HG03378 (cell line): ENCODE measurements around the gene FAM114A1.

Experiments used
- ATAC-seq: cut with Tn5 transposase; IDR thresholded peaks from one replicate; pipeline ENCODE4 v1.9.1; 2021; ENCODE audit warnings: mild to moderate bottlenecking, moderate library complexity; ENCODE audit not compliant: unreplicated experiment

The FAM114A1 gene

DNA sequence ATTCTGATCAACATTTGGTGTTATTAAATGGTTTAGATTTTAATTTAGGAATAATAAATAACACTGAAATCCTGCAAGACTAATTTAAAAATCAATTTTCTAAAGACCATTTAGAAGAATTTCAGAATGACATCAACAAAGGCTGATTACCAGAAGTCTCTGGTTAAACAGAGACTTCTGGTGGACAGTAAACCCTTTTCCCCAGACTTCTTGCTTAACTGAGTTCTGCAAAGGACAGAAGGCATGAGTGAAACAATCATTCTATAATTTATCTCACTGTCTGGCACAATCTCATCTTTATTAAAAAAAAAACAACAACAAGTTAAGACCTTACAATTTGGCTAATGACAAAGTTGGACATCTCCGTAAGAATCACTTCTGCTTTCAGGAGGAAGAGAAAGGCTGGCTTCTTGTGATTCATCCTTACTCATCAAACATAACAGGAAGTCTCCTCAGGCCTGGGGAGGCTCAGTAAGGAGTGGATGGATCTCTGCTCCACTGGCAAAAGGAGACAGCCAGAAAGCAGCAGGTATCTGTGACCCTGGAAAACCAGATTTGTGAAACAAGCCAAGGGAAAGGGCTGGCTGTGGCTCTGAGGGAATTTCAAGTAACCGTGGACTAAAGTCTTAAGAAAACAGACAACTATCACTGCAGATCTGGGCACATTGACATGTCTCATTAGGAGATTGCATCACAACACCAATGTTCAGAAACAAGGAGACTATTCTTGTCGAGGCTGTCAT is 10.1 kb upstream of the FAM114A1 start:
- peak; percentile 61 for ATAC-seq

DNA sequence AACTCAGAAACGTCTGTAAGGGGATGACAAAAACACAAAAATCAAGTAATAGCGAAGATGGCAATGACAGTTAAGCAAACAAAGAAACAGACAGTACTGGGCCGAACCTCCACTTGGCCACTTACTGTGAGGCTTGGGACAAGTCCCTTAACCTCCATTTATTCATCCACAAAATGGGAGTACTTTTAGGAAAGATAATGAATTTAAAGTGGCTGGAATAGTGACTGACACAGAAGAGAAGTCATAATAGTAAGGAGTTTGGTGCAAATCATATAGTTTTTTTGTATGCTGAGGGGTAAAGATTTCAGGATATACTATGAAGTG is 9.5 kb upstream of the FAM114A1 start:
- ATAC-seq: no peak

DNA sequence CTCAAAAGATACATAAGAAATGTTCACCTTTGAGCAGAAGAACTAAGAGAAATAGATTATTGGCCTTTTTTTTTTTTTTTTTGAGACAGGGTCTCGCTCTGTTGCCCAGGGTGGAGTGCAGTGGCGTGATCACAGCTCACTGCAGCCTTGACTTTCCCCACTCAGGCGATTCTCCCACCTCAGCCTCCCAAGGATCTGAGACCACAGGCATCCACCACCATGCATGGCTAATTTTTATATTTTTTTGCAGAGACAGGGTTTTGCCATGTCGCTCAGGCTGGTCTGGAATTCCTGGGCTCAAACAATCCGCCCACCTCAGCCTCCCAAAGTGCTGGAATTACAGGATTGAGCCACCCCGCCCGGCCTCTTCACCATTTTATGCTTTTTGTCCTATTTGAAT is 8.1 kb upstream of the FAM114A1 start:
- no peak for ATAC-seq

DNA sequence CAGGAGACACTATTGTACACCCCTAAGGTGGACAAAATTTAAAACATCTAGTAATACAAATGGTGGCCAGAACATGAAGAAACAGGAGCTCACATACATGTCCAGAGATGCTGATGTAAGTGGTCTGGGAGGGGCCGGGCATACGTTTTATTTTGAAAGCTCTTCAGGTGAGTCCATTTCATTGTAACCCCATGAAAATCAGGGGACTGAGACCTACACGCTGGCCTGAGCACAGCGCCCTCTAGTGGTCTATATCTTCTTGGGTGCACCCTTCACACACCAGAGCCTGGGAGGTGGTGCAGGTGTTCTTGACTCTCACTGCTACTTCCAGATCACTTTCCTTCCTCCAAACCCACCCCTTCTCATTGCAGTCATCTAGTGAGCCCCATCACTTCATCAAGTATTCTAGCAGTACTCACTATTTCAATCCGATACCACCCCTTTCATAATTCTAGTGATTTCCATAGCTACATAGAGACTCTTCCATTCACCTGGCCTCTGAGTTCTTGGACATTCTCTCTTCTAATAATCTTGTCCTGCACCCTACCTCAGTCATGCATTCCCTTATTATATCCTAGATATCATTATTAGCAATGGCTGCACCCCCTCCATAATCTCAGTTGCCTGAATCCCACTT is 6.7 kb upstream of the FAM114A1 start:
- ATAC-seq: peak; percentile 48

DNA sequence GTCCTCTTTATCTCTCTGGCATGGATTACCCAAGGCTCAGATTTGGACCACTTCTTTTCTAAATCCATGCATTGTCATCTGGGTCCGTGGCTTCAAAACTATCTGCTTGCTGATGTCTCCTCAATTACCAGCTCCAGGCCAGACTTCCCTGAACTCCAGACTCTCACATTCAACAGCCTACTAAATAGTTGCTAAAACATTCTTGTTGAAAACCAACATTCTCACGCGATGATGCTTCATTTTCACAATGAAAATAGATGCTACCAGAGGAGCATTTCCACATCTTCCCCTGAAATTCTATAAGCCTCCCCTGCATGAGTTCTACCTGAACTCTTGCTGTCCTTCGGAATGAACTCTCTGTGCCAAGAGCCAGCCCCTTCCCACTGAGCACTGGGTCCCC is 5.8 kb upstream of the FAM114A1 start:
- ATAC-seq: no peak

DNA sequence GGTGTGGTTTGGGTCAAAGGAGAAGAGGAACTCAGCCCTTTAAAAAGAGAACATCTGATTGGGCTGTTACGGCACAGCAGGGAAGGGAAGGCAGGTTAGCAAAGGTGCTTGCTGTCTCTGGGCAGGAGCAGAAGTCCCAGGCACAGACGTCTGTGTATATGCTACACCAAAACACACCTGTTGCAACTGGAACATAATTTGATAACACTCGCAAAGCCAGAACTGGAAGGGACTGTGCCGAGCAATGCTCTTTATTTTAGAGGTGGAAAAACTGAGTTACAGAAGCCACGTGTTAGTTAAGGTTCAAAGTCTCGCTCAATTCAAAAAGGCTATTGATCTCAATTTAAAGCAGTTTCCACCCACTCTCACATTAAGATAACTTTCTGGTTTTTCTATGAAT is 2.2 kb upstream of the FAM114A1 start:
- no peak for ATAC-seq

DNA sequence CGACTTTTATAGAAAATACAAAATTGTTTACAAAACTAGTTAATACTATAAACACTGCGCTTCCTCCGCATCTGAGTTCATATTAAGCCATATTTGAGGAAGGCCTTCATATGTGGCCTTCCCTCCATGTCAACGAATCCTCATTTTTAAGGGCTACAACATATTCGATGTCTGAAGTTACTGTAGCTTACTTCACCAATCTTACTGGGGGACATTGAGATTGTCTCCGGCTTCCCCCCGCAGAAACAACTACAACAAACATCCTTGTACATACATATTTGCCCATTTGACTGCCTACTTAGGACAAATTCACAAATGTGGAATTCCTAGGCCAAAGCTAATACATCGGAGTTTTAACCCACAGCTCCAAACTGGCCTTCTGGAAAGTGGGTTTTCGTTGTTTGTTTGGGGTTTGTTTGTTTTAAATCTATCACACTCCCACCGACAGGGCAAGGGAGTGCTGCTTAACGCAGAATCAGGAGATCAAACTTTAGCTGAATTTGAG is 581 bp upstream of the FAM114A1 start:
- no peak for ATAC-seq

DNA sequence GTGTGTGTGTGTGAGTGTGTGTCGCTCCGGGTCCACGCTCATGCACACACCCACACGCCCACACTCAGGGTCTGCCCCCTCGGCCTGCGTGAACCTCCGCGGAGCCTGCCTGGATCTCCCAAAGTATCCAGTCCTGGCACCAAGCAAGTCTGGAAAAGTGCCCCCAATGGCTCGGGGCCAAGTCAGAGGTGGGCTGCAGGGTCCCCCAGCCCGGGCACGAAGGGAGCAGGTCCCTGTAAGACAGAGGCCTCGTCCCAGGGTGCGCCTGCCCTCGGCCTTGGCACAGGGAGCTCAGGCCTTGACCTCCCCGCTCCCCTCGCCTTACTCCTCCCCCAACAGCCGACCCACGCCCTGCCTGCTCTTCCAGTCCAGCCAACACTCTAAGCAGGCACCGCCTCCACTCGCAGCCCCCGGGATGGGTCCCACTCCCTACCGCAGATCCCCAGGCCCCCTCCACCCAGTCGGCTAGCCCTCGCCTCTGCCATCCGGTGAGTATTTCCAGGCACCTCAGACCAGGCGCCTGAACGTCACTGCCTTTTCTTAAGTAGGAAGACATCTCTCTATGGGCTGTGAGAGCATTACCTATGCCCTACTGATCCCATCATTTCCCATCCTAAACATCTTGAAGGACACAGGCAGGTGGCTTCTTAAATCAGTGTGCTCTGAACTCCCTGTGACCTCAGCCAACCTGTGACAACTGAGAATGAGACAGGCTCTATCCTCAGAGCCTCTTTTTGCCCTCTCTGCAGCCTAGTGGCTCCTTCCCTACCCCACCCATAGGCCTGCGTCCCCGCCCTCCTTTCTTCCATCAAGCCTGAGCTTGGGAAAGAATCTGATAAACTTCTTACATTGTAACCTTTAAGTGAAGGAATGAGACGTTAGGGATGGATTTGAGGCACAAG is 704 bp downstream of the FAM114A1 start:
- ATAC-seq: no peak

DNA sequence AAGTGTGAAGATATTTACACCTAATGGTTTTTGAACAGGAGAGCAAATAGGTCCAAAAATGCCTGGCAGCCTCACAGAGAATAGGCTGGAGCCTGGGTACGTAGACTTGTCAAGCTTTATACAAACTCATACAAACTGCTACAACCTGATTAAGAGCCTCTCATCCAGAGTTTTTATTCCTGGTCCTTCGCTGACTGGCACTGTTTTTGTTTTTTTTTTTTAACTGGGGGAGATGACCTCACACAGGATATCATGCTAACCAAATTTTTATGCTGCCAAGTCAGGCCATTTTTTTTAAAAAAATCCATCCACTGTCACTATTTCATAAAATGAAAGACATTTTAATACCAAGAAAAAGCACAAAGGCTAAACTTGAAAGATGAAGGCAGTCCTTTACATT is 1.9 kb downstream of the FAM114A1 start:
- ATAC-seq: no peak

DNA sequence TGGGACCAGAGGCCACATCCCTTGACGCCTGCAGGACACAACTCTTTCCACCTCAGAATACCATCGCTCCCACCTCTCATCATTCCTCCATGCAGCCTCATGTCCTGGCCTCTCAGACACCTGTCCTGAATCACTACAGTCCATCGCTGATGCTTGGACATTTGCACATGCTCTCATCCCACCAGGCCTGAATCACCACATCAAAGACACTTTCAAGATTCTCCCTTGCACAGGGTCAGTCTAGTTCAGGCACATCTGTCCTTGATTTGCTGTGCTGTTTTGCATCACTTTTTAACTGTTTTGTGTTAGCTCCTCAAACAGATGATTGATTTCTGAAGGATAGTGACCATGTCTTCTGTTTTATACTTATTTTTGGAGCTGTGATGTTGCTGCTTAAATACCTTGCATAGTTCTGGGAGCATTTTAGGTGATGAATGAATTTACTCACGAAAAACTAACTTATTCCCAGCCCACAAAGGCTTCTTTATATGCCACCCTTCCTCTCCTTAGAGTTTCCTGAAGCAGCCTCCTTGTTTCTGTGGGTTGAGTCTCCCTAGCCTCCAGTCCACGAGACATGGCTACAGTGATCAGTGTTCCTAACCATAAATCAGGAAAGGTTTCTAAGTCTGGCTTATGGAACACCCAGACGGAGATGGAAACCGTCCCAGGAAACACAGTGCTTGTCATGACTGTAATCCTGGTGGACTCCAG is 2.6 kb downstream of the FAM114A1 start:
- ATAC-seq: no peak

DNA sequence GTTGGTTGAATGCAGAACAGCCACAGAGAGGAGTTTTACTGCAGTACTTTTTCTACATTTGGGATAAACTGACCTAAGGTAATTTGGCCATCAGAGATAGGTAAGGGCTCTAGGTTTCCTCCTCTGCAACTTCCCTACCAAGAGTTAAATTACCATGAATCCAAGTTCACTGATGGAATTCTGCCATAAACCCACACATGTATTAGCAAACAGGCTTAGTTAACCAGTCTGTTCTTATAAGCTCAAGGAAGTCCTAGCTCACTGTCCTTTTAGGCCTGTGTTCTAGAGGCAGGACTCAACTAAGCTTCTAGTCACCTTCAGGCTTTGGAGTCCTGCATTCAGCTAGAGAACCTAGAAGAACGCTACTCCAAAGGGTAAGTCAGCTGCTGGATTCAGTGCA is 4.0 kb downstream of the FAM114A1 start:
- no peak for ATAC-seq

DNA sequence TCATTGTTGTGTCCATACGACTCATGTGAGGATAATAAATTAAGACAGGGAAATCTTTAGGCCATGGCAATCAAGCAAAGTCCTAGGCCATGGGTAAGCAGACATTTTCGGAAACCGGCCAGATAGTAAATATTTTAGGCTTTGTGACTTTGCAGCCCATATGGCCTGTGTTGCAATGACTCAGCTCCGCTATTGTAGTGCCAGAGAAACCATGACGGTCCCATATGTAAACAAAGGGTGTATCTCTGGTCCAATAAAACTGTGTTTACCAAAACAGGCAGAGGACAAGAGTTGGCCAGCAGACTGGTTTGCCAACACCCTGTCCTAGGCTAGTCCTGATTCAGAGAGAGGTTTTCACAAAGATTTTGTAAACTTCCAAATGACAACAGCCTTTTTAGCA is 5.0 kb downstream of the FAM114A1 start:
- ATAC-seq: no peak

DNA sequence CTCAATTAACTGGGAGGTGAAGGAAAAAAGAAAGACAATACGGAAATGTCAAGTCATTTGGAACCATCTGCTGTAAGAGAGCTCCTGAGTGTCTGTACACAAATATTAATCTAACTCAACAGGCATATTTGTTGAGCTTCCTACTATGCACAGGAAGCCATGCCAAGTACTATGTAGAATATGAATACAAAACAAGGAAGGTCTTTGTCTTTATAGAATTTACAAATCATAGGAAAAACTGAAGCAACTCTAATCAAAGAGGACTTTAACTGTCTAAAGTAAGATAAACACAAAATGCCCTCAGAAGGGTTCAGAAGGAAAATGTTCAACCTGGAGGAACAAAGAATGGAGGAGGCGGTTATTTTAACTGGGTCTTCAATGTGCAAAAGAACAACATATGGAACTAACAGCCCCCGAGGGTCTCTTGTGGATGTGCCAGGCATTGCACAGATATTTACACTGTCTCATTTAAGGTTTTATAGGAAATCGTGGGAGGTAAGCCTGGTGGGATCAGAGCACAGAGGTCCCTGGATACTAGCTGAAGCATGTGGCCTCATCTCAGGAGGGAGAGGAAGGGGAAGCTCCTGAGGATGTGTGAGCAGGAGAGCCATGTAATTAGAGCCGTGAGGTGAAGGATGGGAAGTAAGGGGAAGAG is 5.8 kb downstream of the FAM114A1 start:
- ATAC-seq: no peak

DNA sequence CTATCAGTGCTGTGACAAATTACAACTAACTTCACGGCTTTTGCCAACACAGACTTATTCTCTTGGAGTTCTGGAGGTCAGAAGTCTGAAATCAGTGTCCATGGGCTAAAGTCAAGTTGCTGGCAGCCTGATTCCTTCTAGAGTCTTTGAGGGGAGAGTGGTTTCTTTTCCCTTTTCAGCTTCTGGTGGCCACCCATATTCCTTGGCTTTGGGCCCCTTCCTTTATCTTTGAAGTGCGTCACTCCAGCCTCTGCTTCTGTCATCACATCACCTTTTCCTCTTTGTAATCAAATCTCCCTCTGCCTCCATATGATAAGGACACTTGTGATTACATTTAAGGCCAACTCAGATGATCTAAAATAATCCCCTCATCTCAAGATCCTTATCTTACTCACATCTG is 9.0 kb downstream of the FAM114A1 start:
- no peak for ATAC-seq

DNA sequence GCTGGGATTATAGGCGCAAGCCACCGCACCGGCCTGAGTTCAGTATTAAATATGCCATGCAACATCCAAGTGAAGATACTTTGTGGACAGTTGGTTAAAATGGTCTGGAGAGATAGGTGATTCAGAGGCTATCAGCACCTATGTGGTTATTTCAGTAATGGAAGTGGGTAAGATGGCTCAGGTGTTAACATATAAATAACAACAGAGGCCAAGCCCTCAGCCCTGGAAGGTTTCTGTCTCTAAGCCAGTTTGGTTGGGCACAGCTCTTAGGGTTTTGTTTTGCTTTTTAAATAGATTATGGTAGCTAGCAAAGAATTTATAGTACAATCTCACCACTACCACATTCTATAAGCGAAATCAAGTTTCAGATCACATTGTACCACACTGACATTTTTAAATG is 16.6 kb downstream of the FAM114A1 start:
- no peak for ATAC-seq

DNA sequence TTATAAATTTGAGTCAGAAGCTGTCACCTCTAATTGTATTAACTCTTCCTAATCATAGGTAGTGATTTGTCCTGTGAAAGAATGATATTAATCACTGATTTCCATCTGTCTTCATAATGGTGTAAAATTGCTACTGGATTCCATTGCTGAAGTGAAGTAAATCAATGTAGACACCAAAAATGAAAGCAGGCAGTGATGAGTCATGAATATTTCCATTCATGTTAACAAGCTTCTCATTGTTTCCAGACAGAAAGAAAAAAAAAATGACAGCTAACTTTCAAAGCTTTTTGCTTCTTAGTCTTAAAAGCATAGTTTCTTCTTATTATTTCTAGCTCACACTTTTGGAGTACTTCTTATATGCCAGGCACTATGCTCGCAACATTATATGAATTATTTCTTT is 21.5 kb downstream of the FAM114A1 start:
- ATAC-seq: peak; percentile 75

DNA sequence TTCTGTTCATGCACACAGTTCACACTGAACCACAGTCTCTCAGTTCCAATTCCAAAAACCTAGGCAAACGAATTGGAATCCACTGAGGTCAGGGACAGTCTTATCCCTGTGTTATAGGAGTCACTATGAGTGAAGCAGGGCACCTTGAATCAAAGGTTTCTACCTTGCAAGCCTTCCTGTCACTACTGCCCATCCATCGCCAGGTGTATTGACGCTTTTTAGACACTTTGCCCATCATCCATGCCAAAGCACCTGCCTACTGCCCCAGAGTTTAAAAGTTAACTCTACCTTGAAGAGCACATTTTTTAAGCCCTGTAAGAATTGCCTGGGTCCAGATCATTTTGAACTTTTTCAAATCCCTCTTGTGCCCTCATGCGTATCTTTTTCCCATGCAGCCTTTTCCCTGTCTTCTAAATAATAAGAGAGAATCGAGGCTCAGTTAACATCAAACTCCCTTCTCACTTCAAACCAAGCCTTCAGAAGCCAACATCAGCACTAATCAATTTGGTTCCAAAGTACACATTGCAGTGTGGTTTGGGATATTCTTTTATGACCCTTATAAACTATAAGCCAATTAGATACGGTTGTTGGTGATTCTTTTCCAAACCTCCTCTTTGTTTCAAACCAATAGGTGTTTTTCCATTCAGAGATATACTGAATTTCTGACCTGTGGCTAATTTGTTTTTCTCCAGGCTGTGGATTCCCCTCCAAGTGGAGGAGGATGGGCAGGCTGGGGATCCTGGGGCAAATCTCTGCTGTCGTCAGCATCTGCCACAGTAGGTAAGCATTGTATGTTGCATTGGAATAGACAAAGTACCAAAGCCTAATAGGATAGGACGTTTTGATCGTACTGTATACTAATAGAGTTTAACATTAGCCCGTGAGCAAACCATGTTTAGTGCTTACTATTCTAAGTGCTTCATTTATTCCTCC is 23.7 kb downstream of the FAM114A1 start:
- no peak for ATAC-seq

DNA sequence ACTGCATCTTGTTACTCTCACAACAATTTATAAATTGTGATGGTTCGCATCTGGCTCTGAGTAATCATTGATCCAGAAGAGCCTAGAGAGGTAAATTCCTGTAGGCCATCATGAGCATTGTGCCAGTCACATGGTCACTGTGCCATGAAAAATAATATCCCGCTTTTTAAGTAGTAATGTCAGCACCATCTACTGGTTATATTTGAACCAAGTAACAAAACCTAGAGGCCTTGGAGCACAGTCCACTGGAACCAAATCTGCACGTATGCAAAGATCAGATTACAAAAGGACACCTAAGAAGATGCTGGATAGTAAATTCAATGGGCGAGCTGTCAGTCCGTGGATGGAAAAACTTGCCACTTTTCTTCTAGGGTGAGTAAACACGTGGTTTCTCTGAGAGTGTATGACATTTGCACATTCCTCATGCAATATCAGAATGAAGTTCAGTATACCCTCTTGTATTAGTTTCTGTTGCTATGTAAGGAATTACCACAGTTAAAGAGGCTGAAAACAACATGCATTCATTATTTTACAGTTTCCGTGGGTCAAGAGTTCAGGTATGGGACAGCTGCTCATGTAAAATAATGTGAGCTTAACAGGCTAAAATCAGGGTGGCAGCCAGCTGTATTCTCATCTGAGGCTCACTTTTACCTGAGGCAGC is 26.8 kb downstream of the FAM114A1 start:
- ATAC-seq: no peak

DNA sequence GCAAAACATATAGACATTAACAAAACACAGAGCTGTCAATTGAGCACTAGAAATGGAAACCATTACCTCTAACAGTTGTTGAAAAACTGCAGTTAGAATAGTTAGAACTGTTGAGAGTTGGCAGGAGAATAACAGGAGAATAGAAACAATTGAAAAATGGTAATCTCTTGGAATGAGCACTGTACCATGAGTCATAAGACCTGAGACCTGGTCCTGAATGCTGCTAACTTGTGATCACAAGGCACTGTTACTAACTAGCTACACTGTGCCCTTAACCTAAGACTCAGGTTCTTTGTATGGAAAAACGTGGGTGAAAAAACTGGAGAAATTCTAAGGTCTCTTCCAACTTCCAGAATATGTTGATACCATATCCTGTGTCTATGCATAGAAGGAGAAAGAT is 29.3 kb downstream of the FAM114A1 start:
- no peak for ATAC-seq
